ENCODE measurements around the gene GNG12. TPM values are rescaled to one million over a fixed set of nuclear protein-coding genes. Genes with fewer than 3 reads are reported as not detected.

Gene GNG12
- total RNA-seq, 5 donors from 2014 or later (not counting 1 experiment from before 2014, with no cell fraction given), result 0.26 to 0.44 (median 0.35) TPM; not detected in 2

DNA sequence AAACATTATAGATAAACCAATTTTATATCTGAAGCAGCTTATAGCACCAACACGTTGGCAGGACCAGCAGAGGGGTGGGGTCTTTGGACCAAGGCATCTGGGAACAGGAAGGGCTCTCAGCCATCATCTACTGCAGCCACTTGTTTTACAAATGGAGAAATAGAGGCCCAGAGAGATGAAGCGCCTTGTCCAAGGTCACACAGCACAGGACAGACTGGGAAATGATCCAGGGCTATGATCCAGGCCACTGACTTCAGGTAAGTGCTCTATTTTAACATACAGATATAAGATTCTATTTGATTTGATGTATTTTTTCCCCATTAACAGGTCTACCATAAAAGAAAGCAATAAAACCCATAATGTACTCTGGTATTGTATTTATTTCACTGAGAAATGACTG, 131.4 kb downstream of the GNG12 start:
- DNase-seq (no peak), ATAC-seq (replicated peaks in 1 of 4) (no peak)
- Histone ChIP-seq H3K27me3 (replicated peaks in 1 of 2; ENCODE audit: control insufficient read depth in 2 of 2, extremely low read depth in 1 of 2, insufficient read depth in 2 of 2, low read length in 1 of 2) (no peaks in the 10 kb centered on the region), H3K4me3 (ENCODE audit: control insufficient read depth in 1 of 2, extremely low read depth in 1 of 2, low read length in 1 of 2) (no peak overlapping the region), H3K9me3 (no peaks in the 10 kb centered on the region), H3K36me3 (ENCODE audit: control insufficient read depth in 2 of 2, extremely low read depth in 1 of 2, insufficient read depth in 1 of 2, low read length in 1 of 2) (no peaks in the 10 kb centered on the region), H3K4me1 (ENCODE audit: control insufficient read depth in 1 of 2, extremely low read depth in 1 of 2, insufficient read depth in 2 of 2, low read length in 2 of 2) (no peaks in the 10 kb centered on the region), H3K27ac (ENCODE audit: low read length) (no peak overlapping the region)
- ChIA-PET POLR2A (interaction anchor here in 1 of 2 donors (0.6 kb wide), 1 partner anchor 938 kb away, joined by 3 read pairs; no protein-coding TSS in a partner anchor), CTCF (no interaction called here)
- no peak overlapping the region for H3K4me3 Mint-ChIP-seq
- no peaks in the 10 kb centered on the region for H3K27me3 Mint-ChIP-seq
- H3K27ac Mint-ChIP-seq, result no peak overlapping the region
- no peaks in the 10 kb centered on the region for H3K4me1 Mint-ChIP-seq
- no CpG with 5 or more reads among the region's 2 CpGs for WGBS (ENCODE audit: insufficient coverage)
- no peaks in the 10 kb centered on the region for H3K36me3 Mint-ChIP-seq
- H3K9me3 Mint-ChIP-seq, result no peaks in the 10 kb centered on the region

DNA sequence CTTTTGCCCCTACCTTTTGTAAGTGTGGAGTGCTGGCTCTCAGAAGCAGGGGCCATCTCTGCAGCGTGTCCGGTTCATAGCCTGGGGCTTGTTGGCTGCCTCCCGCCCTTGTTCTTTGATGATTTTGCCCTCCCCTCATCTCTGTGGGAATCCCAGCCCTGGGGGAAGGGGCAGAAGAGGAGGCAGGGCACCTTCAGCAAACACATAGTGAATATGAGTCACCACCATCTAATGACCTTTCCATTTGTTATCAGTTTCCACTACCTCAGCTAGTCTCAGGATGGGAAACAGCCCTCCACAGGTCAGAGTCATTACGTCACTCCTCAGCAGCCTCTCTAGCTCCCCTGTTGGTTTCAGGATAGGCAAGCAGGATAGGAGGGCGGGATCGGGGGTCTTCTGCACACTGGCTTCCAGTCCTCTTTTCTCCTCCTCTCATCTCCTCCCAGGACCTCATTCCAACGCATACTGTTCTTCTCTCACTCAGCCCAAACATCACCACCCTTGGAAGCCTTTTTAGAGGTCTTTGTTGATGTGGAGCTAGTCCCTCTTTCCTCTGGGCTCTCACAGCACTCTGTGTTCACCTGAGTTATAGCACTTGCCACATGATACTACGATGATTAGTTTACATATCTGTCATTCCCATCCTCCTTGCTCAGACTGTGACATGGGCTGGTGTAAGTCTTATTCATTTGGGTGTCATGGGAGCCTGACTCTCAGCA, 132.4 kb downstream of the GNG12 start:
- no peak overlapping the region for H3K4me3 Mint-ChIP-seq
- no CpG with 5 or more reads among the region's 8 CpGs for WGBS (ENCODE audit: insufficient coverage)
- H3K4me1 ChIP-seq (ENCODE audit: control insufficient read depth in 1 of 2, extremely low read depth in 1 of 2, insufficient read depth in 2 of 2, low read length in 2 of 2), result no peaks in the 10 kb centered on the region
- ChIA-PET POLR2A (interaction anchor here (0.6 kb wide), 2 partner anchors 66 to 937 kb away, joined by 3 to 6 read pairs; no protein-coding TSS in a partner anchor), CTCF (no interaction called here)
- H3K9me3 Mint-ChIP-seq, result no peaks in the 10 kb centered on the region
- H3K27me3 ChIP-seq (replicated peaks in 1 of 2; ENCODE audit: control insufficient read depth in 2 of 2, extremely low read depth in 1 of 2, insufficient read depth in 2 of 2, low read length in 1 of 2), result no peaks in the 10 kb centered on the region
- H3K27ac ChIP-seq (ENCODE audit: low read length), result no peak overlapping the region
- no peak overlapping the region for H3K27ac Mint-ChIP-seq
- no peaks in the 10 kb centered on the region for H3K36me3 ChIP-seq (ENCODE audit: control insufficient read depth in 2 of 2, extremely low read depth in 1 of 2, insufficient read depth in 1 of 2, low read length in 1 of 2)
- ATAC-seq (replicated peaks in 1 of 4), result no peak
- no peaks in the 10 kb centered on the region for H3K4me1 Mint-ChIP-seq
- no peaks in the 10 kb centered on the region for H3K27me3 Mint-ChIP-seq
- DNase-seq, result no peak
- H3K4me3 ChIP-seq (ENCODE audit: control insufficient read depth in 1 of 2, extremely low read depth in 1 of 2, low read length in 1 of 2), result no peak overlapping the region
- H3K9me3 ChIP-seq, result no peaks in the 10 kb centered on the region
- no peaks in the 10 kb centered on the region for H3K36me3 Mint-ChIP-seq

DNA sequence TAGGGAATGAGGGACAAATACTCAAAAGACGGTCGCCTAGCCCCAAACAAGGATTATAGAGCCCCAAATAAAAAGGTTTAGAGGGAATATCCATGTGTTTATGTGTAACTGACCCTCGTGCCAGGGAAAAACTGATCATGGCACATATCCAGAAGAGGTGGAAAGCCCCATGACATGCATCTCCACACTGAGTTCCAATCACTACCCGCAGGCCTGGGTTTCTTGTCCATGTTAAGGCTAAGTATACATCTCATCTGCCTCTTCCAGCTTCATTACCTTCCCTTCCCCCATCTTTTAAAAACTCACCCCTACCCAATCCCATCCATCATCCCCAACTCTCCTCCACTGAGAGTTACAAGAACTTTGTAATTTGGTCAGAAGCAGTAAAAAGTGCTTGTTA, 133.0 kb downstream of the GNG12 start:
- no peaks in the 10 kb centered on the region for H3K4me1 ChIP-seq (ENCODE audit: control insufficient read depth in 1 of 2, extremely low read depth in 1 of 2, insufficient read depth in 2 of 2, low read length in 2 of 2)
- no peak overlapping the region for H3K27ac Mint-ChIP-seq
- ATAC-seq (replicated peaks in 1 of 4), result no peak
- ChIA-PET POLR2A (no interaction called here), CTCF (no interaction called here)
- whole genome bisulfite sequencing (ENCODE audit: insufficient coverage), result 83% methylated on average over 1 of the region's 4 CpGs
- H3K4me3 Mint-ChIP-seq, result no peak overlapping the region
- H3K4me1 Mint-ChIP-seq, result no peaks in the 10 kb centered on the region
- H3K27me3 Mint-ChIP-seq, result no peaks in the 10 kb centered on the region
- no peaks in the 10 kb centered on the region for H3K27me3 ChIP-seq (replicated peaks in 1 of 2; ENCODE audit: control insufficient read depth in 2 of 2, extremely low read depth in 1 of 2, insufficient read depth in 2 of 2, low read length in 1 of 2)
- no peak overlapping the region for H3K4me3 ChIP-seq (ENCODE audit: control insufficient read depth in 1 of 2, extremely low read depth in 1 of 2, low read length in 1 of 2)
- H3K9me3 ChIP-seq, result no peaks in the 10 kb centered on the region
- H3K36me3 ChIP-seq (ENCODE audit: control insufficient read depth in 2 of 2, extremely low read depth in 1 of 2, insufficient read depth in 1 of 2, low read length in 1 of 2), result no peaks in the 10 kb centered on the region
- no peaks in the 10 kb centered on the region for H3K36me3 Mint-ChIP-seq
- DNase-seq, result no peak
- no peak overlapping the region for H3K27ac ChIP-seq (ENCODE audit: low read length)
- H3K9me3 Mint-ChIP-seq, result no peaks in the 10 kb centered on the region

DNA sequence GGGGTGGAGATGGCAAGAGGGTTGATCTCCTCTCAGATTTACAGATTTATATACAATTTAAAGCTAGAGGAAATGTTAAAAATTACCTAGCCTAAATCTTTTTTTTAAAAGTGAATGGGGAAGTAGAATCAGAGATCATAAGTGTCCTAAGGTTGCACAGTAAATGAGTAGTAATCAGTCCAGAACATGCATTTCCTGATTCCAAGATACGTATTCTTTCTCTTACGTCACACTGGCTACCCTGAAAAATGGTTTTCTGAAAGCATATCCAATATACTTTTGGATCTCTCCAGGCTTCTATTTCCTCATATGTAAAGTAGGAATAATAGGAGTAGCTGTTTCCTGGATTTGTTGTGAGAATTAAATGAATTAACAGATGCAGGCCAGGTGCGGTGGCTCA, 136.6 kb downstream of the GNG12 start:
- Mint-ChIP-seq H3K27me3 (no peaks in the 10 kb centered on the region), H3K4me3 (no peak overlapping the region), H3K27ac (no peak overlapping the region), H3K4me1 (no peaks in the 10 kb centered on the region), H3K9me3 (no peaks in the 10 kb centered on the region), H3K36me3 (no peaks in the 10 kb centered on the region)
- ChIA-PET CTCF (interaction anchor here in 1 of 2 donors (0.6 kb wide), 1 partner anchor 125 kb away, joined by 4 read pairs; no protein-coding TSS in a partner anchor), POLR2A (interaction anchor here in 1 of 2 donors (0.6 kb wide), 1 partner anchor 10 kb away, joined by 3 read pairs; no protein-coding TSS in a partner anchor)
- no peak overlapping the region for H3K4me3 ChIP-seq (ENCODE audit: control insufficient read depth in 1 of 2, extremely low read depth in 1 of 2, low read length in 1 of 2)
- no CpG with 5 or more reads among the region's 3 CpGs for WGBS (ENCODE audit: insufficient coverage)
- no peak for ATAC-seq (replicated peaks in 1 of 4)
- H3K27ac ChIP-seq (ENCODE audit: low read length), result no peak overlapping the region
- H3K4me1 ChIP-seq (ENCODE audit: control insufficient read depth in 1 of 2, extremely low read depth in 1 of 2, insufficient read depth in 2 of 2, low read length in 2 of 2), result no peaks in the 10 kb centered on the region
- no peaks in the 10 kb centered on the region for H3K27me3 ChIP-seq (replicated peaks in 1 of 2; ENCODE audit: control insufficient read depth in 2 of 2, extremely low read depth in 1 of 2, insufficient read depth in 2 of 2, low read length in 1 of 2)
- DNase-seq, result no peak
- no peaks in the 10 kb centered on the region for H3K36me3 ChIP-seq (ENCODE audit: control insufficient read depth in 2 of 2, extremely low read depth in 1 of 2, insufficient read depth in 1 of 2, low read length in 1 of 2)
- no peaks in the 10 kb centered on the region for H3K9me3 ChIP-seq

DNA sequence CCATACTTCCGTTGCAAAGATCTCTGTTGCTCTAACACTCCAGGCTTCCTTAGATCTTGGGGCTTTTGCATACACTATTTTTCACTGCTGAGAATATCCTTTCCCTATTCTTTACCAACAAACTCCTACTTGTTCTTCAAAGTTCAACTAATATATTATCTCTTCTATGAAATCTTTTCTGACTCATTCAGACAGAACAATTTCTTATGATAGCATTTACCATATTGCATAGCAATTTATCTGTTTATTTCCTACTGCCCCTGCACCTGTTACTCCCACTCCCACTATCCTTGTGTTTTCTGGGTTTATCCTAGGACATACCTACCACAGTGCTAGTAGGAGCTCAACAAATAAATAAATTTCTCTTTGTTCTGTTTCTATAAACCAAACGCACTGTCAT, 137.3 kb downstream of the GNG12 start:
- Mint-ChIP-seq H3K4me1 (no peaks in the 10 kb centered on the region), H3K4me3 (no peak overlapping the region), H3K36me3 (no peaks in the 10 kb centered on the region), H3K27me3 (no peaks in the 10 kb centered on the region), H3K9me3 (no peaks in the 10 kb centered on the region), H3K27ac (no peak overlapping the region)
- Histone ChIP-seq H3K36me3 (ENCODE audit: control insufficient read depth in 2 of 2, extremely low read depth in 1 of 2, insufficient read depth in 1 of 2, low read length in 1 of 2) (no peaks in the 10 kb centered on the region), H3K4me3 (ENCODE audit: control insufficient read depth in 1 of 2, extremely low read depth in 1 of 2, low read length in 1 of 2) (no peak overlapping the region), H3K27ac (ENCODE audit: low read length) (no peak overlapping the region), H3K27me3 (replicated peaks in 1 of 2; ENCODE audit: control insufficient read depth in 2 of 2, extremely low read depth in 1 of 2, insufficient read depth in 2 of 2, low read length in 1 of 2) (no peaks in the 10 kb centered on the region), H3K4me1 (ENCODE audit: control insufficient read depth in 1 of 2, extremely low read depth in 1 of 2, insufficient read depth in 2 of 2, low read length in 2 of 2) (no peaks in the 10 kb centered on the region), H3K9me3 (no peaks in the 10 kb centered on the region)
- ChIA-PET POLR2A (no interaction called here), CTCF (interaction anchor here in 1 of 2 donors (0.6 kb wide), 1 partner anchor 124 kb away, joined by 4 read pairs; no protein-coding TSS in a partner anchor)
- WGBS (ENCODE audit: insufficient coverage), result no CpG with 5 or more reads among the region's 2 CpGs
- no peak for ATAC-seq (replicated peaks in 1 of 4)
- DNase-seq, result no peak

DNA sequence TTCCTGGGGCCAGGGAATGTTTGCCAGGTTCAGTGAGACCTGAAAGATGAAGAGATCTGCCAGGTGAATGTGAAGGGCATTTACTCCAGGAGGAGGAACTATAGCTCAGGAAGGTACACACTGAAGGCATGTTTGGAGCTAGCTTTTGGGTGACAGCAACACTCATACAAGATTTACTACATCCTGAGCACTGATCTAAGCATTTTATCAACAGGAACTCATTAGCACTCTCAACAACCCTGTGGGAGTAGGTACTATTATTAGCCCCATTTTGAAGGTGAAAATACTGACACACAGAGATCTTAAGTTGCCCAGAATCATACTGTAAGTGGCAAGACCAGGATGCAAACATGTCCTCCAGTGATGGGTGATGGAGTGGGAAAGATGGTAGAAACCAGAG, 141.6 kb downstream of the GNG12 start:
- H3K9me3 ChIP-seq, result no peaks in the 10 kb centered on the region
- no peaks in the 10 kb centered on the region for H3K27me3 Mint-ChIP-seq
- ATAC-seq (replicated peaks in 1 of 4), result no peak
- ChIA-PET CTCF (interaction anchor here (0.6 to 0.7 kb wide), 3 partner anchors 11 to 483 kb away, joined by 3 read pairs; no protein-coding TSS in a partner anchor), POLR2A (interaction anchor here (0.5 to 0.7 kb wide), 3 partner anchors 16 to 132 kb away, joined by 4 to 10 read pairs (median 6); no protein-coding TSS in a partner anchor)
- H3K36me3 ChIP-seq (ENCODE audit: control insufficient read depth in 2 of 2, extremely low read depth in 1 of 2, insufficient read depth in 1 of 2, low read length in 1 of 2), result peaks cover 3 to 4% of the 10 kb centered on the region in 2 donors
- peaks cover 5 to 9% (median 6%) of the 10 kb centered on the region in 3 donors for H3K4me1 Mint-ChIP-seq
- H3K4me3 Mint-ChIP-seq, result no peak overlapping the region
- peaks cover 0 to 1% of the 10 kb centered on the region in 2 experiments for H3K4me1 ChIP-seq (ENCODE audit: control insufficient read depth in 1 of 2, extremely low read depth in 1 of 2, insufficient read depth in 2 of 2, low read length in 2 of 2)
- no peak overlapping the region for H3K27ac Mint-ChIP-seq
- H3K27me3 ChIP-seq (replicated peaks in 1 of 2; ENCODE audit: control insufficient read depth in 2 of 2, extremely low read depth in 1 of 2, insufficient read depth in 2 of 2, low read length in 1 of 2), result no peaks in the 10 kb centered on the region
- H3K9me3 Mint-ChIP-seq, result no peaks in the 10 kb centered on the region
- H3K4me3 ChIP-seq (ENCODE audit: control insufficient read depth in 1 of 2, extremely low read depth in 1 of 2, low read length in 1 of 2), result no peak overlapping the region
- DNase-seq, result no peak
- peaks cover 9% of the 10 kb centered on the region for H3K36me3 Mint-ChIP-seq
- H3K27ac ChIP-seq (ENCODE audit: low read length), result no peak overlapping the region
